HEK293 (cell line): ENCODE measurements around the gene ZFHX3.

Source experiments
- CTCF ChIA-PET: fragments of 350-600 bp; formaldehyde crosslinking; extraction: SDS; loops from one replicate; lab custom pipeline; 2021; ENCODE audit warnings: antibody characterized with exemption; lab: Yijun Ruan, JAX
- POLR2A ChIA-PET: fragments of 300-600 bp; formaldehyde crosslinking; extraction: SDS; loops from one replicate; lab custom pipeline; 2020; ENCODE audit warnings: antibody characterized with exemption, inconsistent platforms; lab: Yijun Ruan, JAX
- H3K27ac ChIP-seq: fragments of 200-500 bp; sonication (Bioruptor generic); 2 replicates; pipeline ENCODE4 v1.5.1; 2014; ENCODE audit warnings: low read depth, low read length, control low read depth, inconsistent platforms; ENCODE audit errors: extremely low read depth
- H3K36me3 ChIP-seq, 2 experiments: fragments of 200-500 bp in 1 of 2; sonication (Bioruptor generic) in 1 of 2; 1 replicate in 1 of 2; 2 replicates in 1 of 2; pipeline ENCODE4 v1.5.1; 2014 to 2017; ENCODE audit warnings: inconsistent platforms in 2 of 2, low read length in 2 of 2; ENCODE audit not compliant: control insufficient read depth in 2 of 2, insufficient read depth in 1 of 2
- H3K4me1 ChIP-seq: fragments of 200-500 bp; sonication (Bioruptor generic); 2 replicates; pipeline ENCODE4 v1.5.1; 2014; ENCODE audit warnings: mild to moderate bottlenecking, low read length, inconsistent platforms; ENCODE audit not compliant: control insufficient read depth, insufficient read depth
- H3K4me3 ChIP-seq: 2 replicates; pipeline ENCODE4 v1.5.1; 2011; ENCODE audit warnings: low read depth, mild to moderate bottlenecking, control low read depth, low read length, moderate library complexity
- H3K9me3 ChIP-seq: fragments of 200-500 bp; sonication (Bioruptor generic); 2 replicates; pipeline ENCODE4 v1.5.1; 2014; ENCODE audit warnings: low read depth, low read length, inconsistent platforms; ENCODE audit not compliant: control insufficient read depth, insufficient read depth
- EGR2 ChIP-seq: fragments of 450-650 bp; formaldehyde crosslinking; IDR thresholded peaks from 2 replicates; pipeline ENCODE4 v1.5.1; 2016; ENCODE audit warnings: low read depth, missing biosample characterization, missing genetic modification characterization
- FEZF1 ChIP-seq: fragments of 450-650 bp; formaldehyde crosslinking; IDR thresholded peaks from 2 replicates; pipeline ENCODE4 v1.5.1; 2016; ENCODE audit warnings: missing biosample characterization, missing genetic modification characterization
- GLIS1 ChIP-seq: fragments of 450-650 bp; formaldehyde crosslinking; IDR thresholded peaks from 2 replicates; pipeline ENCODE4 v1.5.1; 2016; ENCODE audit warnings: missing biosample characterization, missing genetic modification characterization
- GLIS2 ChIP-seq: fragments of 450-650 bp; formaldehyde crosslinking; IDR thresholded peaks from 2 replicates; pipeline ENCODE4 v1.5.1; 2016; ENCODE audit warnings: missing biosample characterization, missing genetic modification characterization
- SCRT1 ChIP-seq: fragments of 450-650 bp; formaldehyde crosslinking; IDR thresholded peaks from 2 replicates; pipeline ENCODE4 v1.5.1; 2016; ENCODE audit warnings: missing biosample characterization, missing genetic modification characterization, borderline replicate concordance
- WT1 ChIP-seq: fragments of 450-650 bp; formaldehyde crosslinking; IDR thresholded peaks from 2 replicates; pipeline ENCODE4 v1.5.1; 2016; ENCODE audit warnings: missing biosample characterization, missing genetic modification characterization
- ZBTB17 ChIP-seq: fragments of 450-650 bp; formaldehyde crosslinking; IDR thresholded peaks from 2 replicates; pipeline ENCODE4 v1.5.1; 2016; ENCODE audit warnings: missing biosample characterization, missing genetic modification characterization
- ZFHX2 ChIP-seq: fragments of 450-650 bp; formaldehyde crosslinking; conservative IDR thresholded peaks from 2 replicates; pipeline ENCODE4 v1.5.1; 2016; ENCODE audit warnings: missing biosample characterization, missing genetic modification characterization
- ZIC2 ChIP-seq: fragments of 450-650 bp; formaldehyde crosslinking; IDR thresholded peaks from 2 replicates; pipeline ENCODE4 v1.5.1; 2016; ENCODE audit warnings: missing biosample characterization, missing genetic modification characterization
- ZNF10 ChIP-seq: fragments of 450-650 bp; formaldehyde crosslinking; IDR thresholded peaks from 2 replicates; pipeline ENCODE4 v1.5.1; 2017; ENCODE audit warnings: missing biosample characterization, missing genetic modification characterization
- ZNF19 ChIP-seq: fragments of 450-650 bp; formaldehyde crosslinking; IDR thresholded peaks from 2 replicates; pipeline ENCODE4; 2016; ENCODE audit warnings: missing biosample characterization, missing genetic modification characterization, low read depth
- ZNF274 ChIP-seq, 2 experiments: fragments of 200-500 bp in 1 of 2; fragments of 450-650 bp in 1 of 2; sonication (Bioruptor generic) in 1 of 2; formaldehyde crosslinking in 1 of 2; IDR thresholded peaks; 2 replicates each; pipeline versions ENCODE4 v1.5.1 to v1.6.1; 2014 to 2016; ENCODE audit warnings: borderline replicate concordance in 1 of 2, inconsistent platforms in 1 of 2, low read length in 1 of 2, missing biosample characterization in 1 of 2, missing genetic modification characterization in 1 of 2
- ZNF311 ChIP-seq: fragments of 450-650 bp; formaldehyde crosslinking; IDR thresholded peaks from 2 replicates; pipeline ENCODE4 v1.5.1; 2017; ENCODE audit warnings: missing biosample characterization, missing genetic modification characterization, borderline replicate concordance
- ZNF391 ChIP-seq: fragments of 450-650 bp; formaldehyde crosslinking; IDR thresholded peaks from 2 replicates; pipeline ENCODE4 v1.5.1; 2016; ENCODE audit warnings: low read depth, missing biosample characterization, missing genetic modification characterization, borderline replicate concordance
- ZNF514 ChIP-seq: fragments of 450-650 bp; formaldehyde crosslinking; IDR thresholded peaks from 2 replicates; pipeline ENCODE4 v1.5.1; 2016; ENCODE audit warnings: missing biosample characterization, missing genetic modification characterization
- ZNF530 ChIP-seq: fragments of 450-650 bp; formaldehyde crosslinking; IDR thresholded peaks from 2 replicates; pipeline ENCODE4 v1.5.1; 2016; ENCODE audit warnings: low read depth, missing biosample characterization, missing genetic modification characterization
- ZNF639 ChIP-seq: fragments of 450-650 bp; formaldehyde crosslinking; IDR thresholded peaks from 2 replicates; pipeline ENCODE4 v1.5.1; 2016; ENCODE audit warnings: missing biosample characterization, missing genetic modification characterization
- ZNF707 ChIP-seq: fragments of 450-650 bp; formaldehyde crosslinking; IDR thresholded peaks from 2 replicates; pipeline ENCODE4 v1.5.1; 2016; ENCODE audit warnings: missing biosample characterization, missing genetic modification characterization
- ZNF843 ChIP-seq: fragments of 450-650 bp; formaldehyde crosslinking; IDR thresholded peaks from 2 replicates; pipeline ENCODE4 v1.5.1; 2016; ENCODE audit warnings: missing biosample characterization, missing genetic modification characterization
- TF ChIP-seq, protein P1 (sequence below): fragments of 450-650 bp; formaldehyde crosslinking; IDR thresholded peaks from 2 replicates; pipeline ENCODE4 v1.5.1; 2016; ENCODE audit warnings: missing biosample characterization, missing genetic modification characterization
- TF ChIP-seq, protein P2 (sequence below): fragments of 450-650 bp; formaldehyde crosslinking; IDR thresholded peaks from 2 replicates; pipeline ENCODE4 v1.5.0; 2017; ENCODE audit warnings: missing biosample characterization, missing genetic modification characterization, borderline replicate concordance
- TF ChIP-seq, protein P3 (sequence below): fragments of 450-650 bp; formaldehyde crosslinking; IDR thresholded peaks from 2 replicates; pipeline ENCODE4 v1.5.1; 2017; ENCODE audit warnings: missing biosample characterization, missing genetic modification characterization
- TF ChIP-seq, protein P4 (sequence below): fragments of 450-650 bp; formaldehyde crosslinking; IDR thresholded peaks from 2 replicates; pipeline ENCODE4 v1.5.1; 2016; ENCODE audit warnings: missing biosample characterization, missing genetic modification characterization

The ZFHX3 gene

GRCh38 chr16:73032541-73033270 lies 15.2 kb downstream of the ZFHX3 start:
- no peak overlapping the region for H3K4me3 ChIP-seq
- peak; percentile 12; the same call in 1 of the 2 replicates for TF ChIP-seq EGR2
- no peak for TF ChIP-seq ZFHX2
- 0 out of 2 replicates have a peak, but pooled peaks have one; percentile 15 for TF ChIP-seq GLIS2 (tag by site-specific recombination)
- TF ChIP-seq FEZF1 (tag by site-specific recombination) = no peak
- TF ChIP-seq ZNF274 (IDR thresholded peaks at IDR 0.05; ENCODE audit: low read length) = no peak
- no peak for TF ChIP-seq ZNF274 (tag by site-specific recombination; IDR thresholded peaks at IDR 0.05; ENCODE audit: borderline replicate concordance)
- TF ChIP-seq ZNF10 (tag by site-specific recombination) = no peak
- no peak for TF ChIP-seq ZNF843 (tag by site-specific recombination)
- TF ChIP-seq ZIC2 (tag by site-specific recombination) = peak; percentile 48
- TF ChIP-seq ZBTB17 = no peak
- no peak for TF ChIP-seq ZNF311 (tag by site-specific recombination)
- no peak for TF ChIP-seq ZNF639 (tag by site-specific recombination)
- TF ChIP-seq, protein P1, sequence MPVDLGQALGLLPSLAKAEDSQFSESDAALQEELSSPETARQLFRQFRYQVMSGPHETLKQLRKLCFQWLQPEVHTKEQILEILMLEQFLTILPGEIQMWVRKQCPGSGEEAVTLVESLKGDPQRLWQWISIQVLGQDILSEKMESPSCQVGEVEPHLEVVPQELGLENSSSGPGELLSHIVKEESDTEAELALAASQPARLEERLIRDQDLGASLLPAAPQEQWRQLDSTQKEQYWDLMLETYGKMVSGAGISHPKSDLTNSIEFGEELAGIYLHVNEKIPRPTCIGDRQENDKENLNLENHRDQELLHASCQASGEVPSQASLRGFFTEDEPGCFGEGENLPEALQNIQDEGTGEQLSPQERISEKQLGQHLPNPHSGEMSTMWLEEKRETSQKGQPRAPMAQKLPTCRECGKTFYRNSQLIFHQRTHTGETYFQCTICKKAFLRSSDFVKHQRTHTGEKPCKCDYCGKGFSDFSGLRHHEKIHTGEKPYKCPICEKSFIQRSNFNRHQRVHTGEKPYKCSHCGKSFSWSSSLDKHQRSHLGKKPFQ = 0 out of 2 replicates have a peak, but pooled peaks have one; percentile 22
- no peak for TF ChIP-seq ZNF391 (tag by site-specific recombination)
- no peak for TF ChIP-seq ZNF19 (tag by site-specific recombination)
- TF ChIP-seq, protein P2, sequence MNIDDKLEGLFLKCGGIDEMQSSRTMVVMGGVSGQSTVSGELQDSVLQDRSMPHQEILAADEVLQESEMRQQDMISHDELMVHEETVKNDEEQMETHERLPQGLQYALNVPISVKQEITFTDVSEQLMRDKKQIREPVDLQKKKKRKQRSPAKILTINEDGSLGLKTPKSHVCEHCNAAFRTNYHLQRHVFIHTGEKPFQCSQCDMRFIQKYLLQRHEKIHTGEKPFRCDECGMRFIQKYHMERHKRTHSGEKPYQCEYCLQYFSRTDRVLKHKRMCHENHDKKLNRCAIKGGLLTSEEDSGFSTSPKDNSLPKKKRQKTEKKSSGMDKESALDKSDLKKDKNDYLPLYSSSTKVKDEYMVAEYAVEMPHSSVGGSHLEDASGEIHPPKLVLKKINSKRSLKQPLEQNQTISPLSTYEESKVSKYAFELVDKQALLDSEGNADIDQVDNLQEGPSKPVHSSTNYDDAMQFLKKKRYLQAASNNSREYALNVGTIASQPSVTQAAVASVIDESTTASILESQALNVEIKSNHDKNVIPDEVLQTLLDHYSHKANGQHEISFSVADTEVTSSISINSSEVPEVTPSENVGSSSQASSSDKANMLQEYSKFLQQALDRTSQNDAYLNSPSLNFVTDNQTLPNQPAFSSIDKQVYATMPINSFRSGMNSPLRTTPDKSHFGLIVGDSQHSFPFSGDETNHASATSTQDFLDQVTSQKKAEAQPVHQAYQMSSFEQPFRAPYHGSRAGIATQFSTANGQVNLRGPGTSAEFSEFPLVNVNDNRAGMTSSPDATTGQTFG (tag by site-specific recombination) = no peak
- TF ChIP-seq, protein P3, sequence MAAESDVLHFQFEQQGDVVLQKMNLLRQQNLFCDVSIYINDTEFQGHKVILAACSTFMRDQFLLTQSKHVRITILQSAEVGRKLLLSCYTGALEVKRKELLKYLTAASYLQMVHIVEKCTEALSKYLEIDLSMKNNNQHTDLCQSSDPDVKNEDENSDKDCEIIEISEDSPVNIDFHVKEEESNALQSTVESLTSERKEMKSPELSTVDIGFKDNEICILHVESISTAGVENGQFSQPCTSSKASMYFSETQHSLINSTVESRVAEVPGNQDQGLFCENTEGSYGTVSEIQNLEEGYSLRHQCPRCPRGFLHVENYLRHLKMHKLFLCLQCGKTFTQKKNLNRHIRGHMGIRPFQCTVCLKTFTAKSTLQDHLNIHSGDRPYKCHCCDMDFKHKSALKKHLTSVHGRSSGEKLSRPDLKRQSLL = no peak
- peak; percentile 38 for TF ChIP-seq GLIS1 (tag by site-specific recombination)
- peak overlapping the region; percentile 56; the same call in 1 of the 2 replicates for H3K27ac ChIP-seq
- H3K36me3 ChIP-seq = no peaks in the 10 kb centered on the region
- peaks cover 48% of the 10 kb centered on the region for H3K4me1 ChIP-seq
- POLR2A ChIA-PET = no interaction called here
- CTCF ChIA-PET = interaction anchor here (0.7 kb wide), 1 partner anchor 8 kb away, joined by 5 read pairs; no protein-coding TSS in a partner anchor
- H3K9me3 ChIP-seq = no peaks in the 10 kb centered on the region

GRCh38 chr16:73031984-73032383 lies 15.9 kb downstream of the ZFHX3 start:
- TF ChIP-seq SCRT1 (tag by site-specific recombination) = no peak
- TF ChIP-seq WT1 (tag by site-specific recombination) = no peak
- TF ChIP-seq ZNF514 (tag by site-specific recombination) = no peak
- TF ChIP-seq ZNF707 (tag by site-specific recombination) = no peak
- no peak for TF ChIP-seq ZNF530 (tag by site-specific recombination)
- TF ChIP-seq, protein P4, sequence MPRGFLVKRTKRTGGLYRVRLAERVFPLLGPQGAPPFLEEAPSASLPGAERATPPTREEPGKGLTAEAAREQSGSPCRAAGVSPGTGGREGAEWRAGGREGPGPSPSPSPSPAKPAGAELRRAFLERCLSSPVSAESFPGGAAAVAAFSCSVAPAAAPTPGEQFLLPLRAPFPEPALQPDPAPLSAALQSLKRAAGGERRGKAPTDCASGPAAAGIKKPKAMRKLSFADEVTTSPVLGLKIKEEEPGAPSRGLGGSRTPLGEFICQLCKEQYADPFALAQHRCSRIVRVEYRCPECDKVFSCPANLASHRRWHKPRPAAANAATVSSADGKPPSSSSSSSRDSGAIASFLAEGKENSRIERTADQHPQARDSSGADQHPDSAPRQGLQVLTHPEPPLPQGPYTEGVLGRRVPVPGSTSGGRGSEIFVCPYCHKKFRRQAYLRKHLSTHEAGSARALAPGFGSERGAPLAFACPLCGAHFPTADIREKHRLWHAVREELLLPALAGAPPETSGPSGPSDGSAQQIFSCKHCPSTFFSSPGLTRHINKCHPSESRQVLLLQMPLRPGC (tag by site-specific recombination) = no peak
- TF ChIP-seq ZFHX2 = no peak
- TF ChIP-seq, all 188 proteins: peak for 0
- Histone ChIP-seq H3K4me1 (peaks cover 42% of the 10 kb centered on the region), H3K36me3 (no peaks in the 10 kb centered on the region), H3K4me3 (no peak overlapping the region), H3K27ac (no peak overlapping the region; the same call in 1 of the 2 replicates), H3K9me3 (no peaks in the 10 kb centered on the region)
- ChIA-PET CTCF (interaction anchor here (0.6 to 0.8 kb wide), 6 partner anchors 8 to 145 kb away, joined by 3 to 6 read pairs (median 4); no protein-coding TSS in a partner anchor), POLR2A (no interaction called here)
